ENCODE results near the gene ESD. TPM values are rescaled to one million over a fixed set of nuclear protein-coding genes. Genes with fewer than 3 reads are reported as not detected.
A peak's percentile ranks its signal among the peaks of the same experiment; 100 is the strongest.

ESD gene
- total and polyA plus RNA-seq, 5 donors from 2014 or later = 30.1 to 141 (median 128) TPM

DNA sequence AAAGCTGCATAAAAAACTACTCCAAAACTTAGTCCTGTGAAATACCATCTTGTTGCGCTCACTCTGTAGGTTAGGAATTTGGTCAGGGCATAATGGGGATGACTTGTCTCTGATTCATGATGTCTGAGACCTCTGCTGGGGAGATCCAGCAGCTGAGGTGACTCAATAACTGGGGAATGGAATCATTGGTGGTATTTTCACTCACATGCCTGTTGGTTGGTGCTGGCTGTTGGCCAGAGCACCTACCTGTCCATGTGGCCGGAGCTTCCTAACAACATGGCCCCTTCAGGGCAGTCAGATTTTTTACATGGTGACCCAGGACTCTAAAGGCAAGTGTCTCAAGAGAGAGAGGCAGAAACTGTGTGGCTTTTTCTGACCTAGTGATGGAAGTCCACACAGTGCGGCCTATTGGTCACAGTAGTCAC is 7.4 kb upstream of the ESD start:
- Mint-ChIP-seq H3K27me3 (peaks cover 25% of the 10 kb centered on the region), H3K36me3 (peaks cover 4% of the 10 kb centered on the region), H3K9me3 (peaks cover 0 to 3% (median 0%) of the 10 kb centered on the region in 7 donors), H3K27ac (no peak overlapping the region), H3K4me1 (no peaks in the 10 kb centered on the region), H3K4me3 (no peak overlapping the region)
- H3K36me3 ChIP-seq (ENCODE audit: control insufficient read depth, insufficient read depth, low read length) = no peaks in the 10 kb centered on the region
- ATAC-seq (ENCODE audit: low read depth in 2 of 2) (no peak), DNase-seq (no peak)
- no peaks in the 10 kb centered on the region for H3K27me3 ChIP-seq (ENCODE audit: control insufficient read depth, insufficient read depth, low read length)
- H3K27ac ChIP-seq (ENCODE audit: insufficient read depth, low read length, poor library complexity, severe bottlenecking) = no peak overlapping the region
- H3K4me3 ChIP-seq (ENCODE audit: low read depth, low read length) = no peak overlapping the region
- H3K9me3 ChIP-seq (ENCODE audit: control insufficient read depth in 2 of 2, low read length in 2 of 2) = no peaks in the 10 kb centered on the region
- H3K4me1 ChIP-seq (ENCODE audit: control insufficient read depth, insufficient read depth, low read length, poor library complexity, severe bottlenecking) = no peaks in the 10 kb centered on the region

DNA sequence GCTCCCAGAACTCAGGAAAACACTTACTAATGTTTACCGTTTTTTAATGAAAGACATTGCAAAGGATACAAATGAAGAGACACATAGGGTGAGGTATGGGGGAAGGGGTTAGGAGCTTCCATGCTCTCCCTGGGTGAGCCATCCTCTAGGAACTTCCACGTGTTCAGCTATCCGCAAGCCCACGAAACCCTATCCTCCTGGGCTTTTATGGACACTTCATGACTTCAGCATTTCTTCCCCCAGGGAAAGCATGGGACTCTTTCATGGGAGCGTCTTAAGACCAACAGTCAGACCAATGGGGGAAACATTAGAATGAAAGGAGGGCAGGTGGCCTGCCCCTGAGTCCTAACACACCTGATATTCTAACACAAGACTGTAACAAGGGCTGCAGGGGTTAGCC is 6.6 kb upstream of the ESD start:
- H3K27me3 Mint-ChIP-seq = peaks cover 30% of the 10 kb centered on the region
- H3K36me3 Mint-ChIP-seq = peaks cover 4% of the 10 kb centered on the region

DNA sequence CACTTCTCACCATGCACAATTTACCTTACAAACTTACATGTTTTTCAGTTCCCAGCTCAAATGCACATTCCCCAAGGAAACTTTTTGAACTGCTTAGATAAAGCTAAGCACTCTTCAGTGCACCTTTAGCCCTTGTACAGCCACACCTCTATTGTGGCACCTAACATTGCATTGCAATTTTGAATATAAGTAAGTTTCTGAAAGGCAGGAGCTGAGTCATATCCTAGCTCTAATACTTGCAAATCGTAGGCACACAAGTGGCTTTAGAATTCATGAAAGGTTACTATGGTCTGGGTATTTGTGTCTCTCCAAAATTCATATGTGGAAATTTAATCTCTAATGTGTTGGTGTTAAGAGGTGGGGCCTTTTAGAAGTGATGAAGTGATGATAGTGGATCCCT is 4.9 kb upstream of the ESD start:
- no peak for ATAC-seq (ENCODE audit: low read depth in 2 of 2)
- H3K27ac Mint-ChIP-seq = no peak overlapping the region
- H3K27ac ChIP-seq (ENCODE audit: insufficient read depth, low read length, poor library complexity, severe bottlenecking) = no peak overlapping the region
- no peaks in the 10 kb centered on the region for H3K4me1 ChIP-seq (ENCODE audit: control insufficient read depth, insufficient read depth, low read length, poor library complexity, severe bottlenecking)
- no peaks in the 10 kb centered on the region for H3K36me3 ChIP-seq (ENCODE audit: control insufficient read depth, insufficient read depth, low read length)
- H3K4me3 ChIP-seq (ENCODE audit: low read depth, low read length) = no peak overlapping the region
- peaks cover 20% of the 10 kb centered on the region for H3K27me3 Mint-ChIP-seq
- no peak overlapping the region for H3K4me3 Mint-ChIP-seq
- H3K9me3 ChIP-seq (ENCODE audit: control insufficient read depth in 2 of 2, low read length in 2 of 2) = no peaks in the 10 kb centered on the region
- peaks cover 0 to 11% (median 5%) of the 10 kb centered on the region in 4 donors for H3K4me1 Mint-ChIP-seq
- H3K9me3 Mint-ChIP-seq = peaks cover 0 to 3% (median 0%) of the 10 kb centered on the region in 7 donors
- DNase-seq = no peak
- H3K36me3 Mint-ChIP-seq = peaks cover 4% of the 10 kb centered on the region
- H3K27me3 ChIP-seq (ENCODE audit: control insufficient read depth, insufficient read depth, low read length) = no peaks in the 10 kb centered on the region

More for the DNA sequence above, 6.6 kb upstream of the ESD start:
- ATAC-seq (ENCODE audit: low read depth in 2 of 2) (no peak), DNase-seq (no peak)
- Histone ChIP-seq H3K4me3 (ENCODE audit: low read depth, low read length) (no peak overlapping the region), H3K4me1 (ENCODE audit: control insufficient read depth, insufficient read depth, low read length, poor library complexity, severe bottlenecking) (no peaks in the 10 kb centered on the region), H3K27ac (ENCODE audit: insufficient read depth, low read length, poor library complexity, severe bottlenecking) (no peak overlapping the region), H3K36me3 (ENCODE audit: control insufficient read depth, insufficient read depth, low read length) (no peaks in the 10 kb centered on the region), H3K9me3 (ENCODE audit: control insufficient read depth in 2 of 2, low read length in 2 of 2) (no peaks in the 10 kb centered on the region), H3K27me3 (ENCODE audit: control insufficient read depth, insufficient read depth, low read length) (no peaks in the 10 kb centered on the region)
- no peak overlapping the region for H3K4me3 Mint-ChIP-seq
- no peak overlapping the region for H3K27ac Mint-ChIP-seq
- H3K4me1 Mint-ChIP-seq = no peaks in the 10 kb centered on the region
- H3K9me3 Mint-ChIP-seq = peaks cover 0 to 3% (median 0%) of the 10 kb centered on the region in 7 donors

DNA sequence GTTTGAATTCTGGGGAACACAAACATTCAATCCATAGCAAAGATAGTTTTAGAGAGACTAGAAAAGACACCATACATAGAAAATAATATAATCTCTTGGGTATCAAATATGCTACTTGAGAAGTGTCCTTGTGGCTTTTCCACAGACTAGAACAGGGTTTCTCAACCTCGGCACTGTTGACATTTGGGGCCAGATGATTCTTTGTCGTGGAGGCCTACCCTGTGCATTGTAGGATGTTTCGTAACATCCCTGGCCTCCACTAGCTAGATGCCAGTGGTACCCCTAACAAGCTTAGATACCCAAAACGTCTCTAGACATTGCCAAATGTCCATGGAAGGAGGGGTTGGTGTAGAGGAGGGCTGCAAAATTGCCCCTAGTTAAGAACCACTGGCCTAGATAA is 2.2 kb upstream of the ESD start:
- Histone ChIP-seq H3K9me3 (ENCODE audit: control insufficient read depth in 2 of 2, low read length in 2 of 2) (no peaks in the 10 kb centered on the region), H3K36me3 (ENCODE audit: control insufficient read depth, insufficient read depth, low read length) (no peaks in the 10 kb centered on the region), H3K27ac (ENCODE audit: insufficient read depth, low read length, poor library complexity, severe bottlenecking) (no peak overlapping the region), H3K4me3 (ENCODE audit: low read depth, low read length) (no peak overlapping the region), H3K27me3 (ENCODE audit: control insufficient read depth, insufficient read depth, low read length) (no peaks in the 10 kb centered on the region), H3K4me1 (ENCODE audit: control insufficient read depth, insufficient read depth, low read length, poor library complexity, severe bottlenecking) (peaks cover 17% of the 10 kb centered on the region)
- Mint-ChIP-seq H3K36me3 (no peaks in the 10 kb centered on the region), H3K27ac (no peak overlapping the region), H3K4me3 (peak overlapping the region in 2 of 4 donors; percentile 53 to 79), H3K9me3 (peaks cover 0 to 2% (median 0%) of the 10 kb centered on the region in 7 donors), H3K4me1 (peaks cover 16 to 35% (median 26%) of the 10 kb centered on the region in 4 donors), H3K27me3 (peaks cover 10% of the 10 kb centered on the region)
- DNase-seq (no peak), ATAC-seq (ENCODE audit: low read depth in 2 of 2) (no peak)

DNA sequence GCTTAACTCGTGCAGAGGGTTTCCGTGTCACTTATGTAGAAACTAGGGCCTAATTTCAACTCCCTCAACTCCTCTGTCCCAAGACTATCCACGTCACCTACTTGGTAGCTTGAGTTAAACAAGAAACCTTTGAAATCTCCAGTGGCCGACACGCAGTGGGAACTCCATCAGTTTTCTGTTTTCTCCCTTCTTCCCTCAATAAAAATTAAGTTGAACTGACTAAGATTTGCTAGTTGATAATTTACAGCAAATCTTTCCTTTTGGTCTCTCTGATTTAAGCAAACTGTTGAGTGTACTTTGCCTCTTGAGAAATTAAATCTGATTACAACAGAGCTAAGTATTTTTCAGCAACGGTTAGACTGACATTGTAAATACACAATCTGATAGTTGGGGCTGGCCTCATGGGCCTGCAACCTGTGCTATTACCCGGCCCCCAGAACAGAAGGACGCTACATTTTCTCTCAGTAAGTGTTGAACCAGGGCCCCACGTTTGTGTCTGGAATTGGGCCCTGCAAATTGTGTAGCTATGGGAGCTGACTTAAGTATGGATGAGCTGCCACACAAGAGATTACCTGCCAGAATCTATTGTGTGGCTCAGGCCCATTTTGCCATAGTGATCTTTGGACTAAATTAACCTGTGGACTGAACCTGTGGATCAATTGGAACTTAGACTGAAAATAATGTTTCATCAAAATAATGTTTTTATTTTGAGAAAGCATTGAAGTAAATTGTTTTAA is 708 bp upstream of the ESD start:
- H3K27ac Mint-ChIP-seq = peak overlapping the region; percentile 94 to 99 (median 98)
- H3K4me3 Mint-ChIP-seq = peak overlapping the region; percentile 92 to 98 (median 96)
- DNase-seq (no peak), ATAC-seq (ENCODE audit: low read depth in 2 of 2) (no peak)
- peaks cover 22 to 46% (median 36%) of the 10 kb centered on the region in 4 donors for H3K4me1 Mint-ChIP-seq
- peaks cover 0 to 2% (median 0%) of the 10 kb centered on the region in 7 donors for H3K9me3 Mint-ChIP-seq
- no peaks in the 10 kb centered on the region for H3K36me3 Mint-ChIP-seq
- Histone ChIP-seq H3K4me1 (ENCODE audit: control insufficient read depth, insufficient read depth, low read length, poor library complexity, severe bottlenecking) (peaks cover 17% of the 10 kb centered on the region), H3K27me3 (ENCODE audit: control insufficient read depth, insufficient read depth, low read length) (no peaks in the 10 kb centered on the region), H3K27ac (ENCODE audit: insufficient read depth, low read length, poor library complexity, severe bottlenecking) (peak overlapping the region; percentile 71), H3K4me3 (ENCODE audit: low read depth, low read length) (peak overlapping the region; percentile 81), H3K9me3 (ENCODE audit: control insufficient read depth in 2 of 2, low read length in 2 of 2) (no peaks in the 10 kb centered on the region), H3K36me3 (ENCODE audit: control insufficient read depth, insufficient read depth, low read length) (no peaks in the 10 kb centered on the region)
- peaks cover 10% of the 10 kb centered on the region for H3K27me3 Mint-ChIP-seq

DNA sequence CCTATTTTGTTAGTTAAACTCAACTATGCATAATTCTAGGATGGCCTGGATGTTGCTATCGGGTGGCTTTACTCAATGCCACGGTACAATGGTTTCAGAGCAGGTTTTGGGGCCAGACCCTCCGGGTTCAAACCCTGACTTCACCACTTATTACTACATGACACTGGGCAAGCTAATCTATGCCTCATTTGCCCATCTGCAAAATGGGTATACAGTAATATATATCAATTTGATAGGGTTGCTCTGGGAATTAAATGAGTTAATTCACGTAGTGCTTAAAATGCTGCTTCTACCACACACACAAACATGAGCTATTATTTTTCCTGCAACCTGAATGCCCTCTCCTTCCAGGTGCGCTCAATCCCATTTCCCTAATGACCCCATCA is 839 bp downstream of the ESD start:
- no peaks in the 10 kb centered on the region for H3K36me3 ChIP-seq (ENCODE audit: control insufficient read depth, insufficient read depth, low read length)
- no peaks in the 10 kb centered on the region for H3K9me3 ChIP-seq (ENCODE audit: control insufficient read depth in 2 of 2, low read length in 2 of 2)
- Mint-ChIP-seq H3K36me3 (no peaks in the 10 kb centered on the region), H3K9me3 (peaks cover 0 to 2% (median 0%) of the 10 kb centered on the region in 7 donors), H3K4me3 (peak overlapping the region; percentile 92 to 98 (median 96)), H3K4me1 (peaks cover 22 to 48% (median 37%) of the 10 kb centered on the region in 4 donors), H3K27me3 (peaks cover 4% of the 10 kb centered on the region), H3K27ac (peak overlapping the region; percentile 94 to 99 (median 98))
- no peaks in the 10 kb centered on the region for H3K27me3 ChIP-seq (ENCODE audit: control insufficient read depth, insufficient read depth, low read length)
- H3K4me1 ChIP-seq (ENCODE audit: control insufficient read depth, insufficient read depth, low read length, poor library complexity, severe bottlenecking) = peaks cover 17% of the 10 kb centered on the region
- peak overlapping the region; percentile 81 for H3K4me3 ChIP-seq (ENCODE audit: low read depth, low read length)
- no peak for ATAC-seq (ENCODE audit: low read depth in 2 of 2)
- no peak for DNase-seq
- H3K27ac ChIP-seq (ENCODE audit: insufficient read depth, low read length, poor library complexity, severe bottlenecking) = no peak overlapping the region

DNA sequence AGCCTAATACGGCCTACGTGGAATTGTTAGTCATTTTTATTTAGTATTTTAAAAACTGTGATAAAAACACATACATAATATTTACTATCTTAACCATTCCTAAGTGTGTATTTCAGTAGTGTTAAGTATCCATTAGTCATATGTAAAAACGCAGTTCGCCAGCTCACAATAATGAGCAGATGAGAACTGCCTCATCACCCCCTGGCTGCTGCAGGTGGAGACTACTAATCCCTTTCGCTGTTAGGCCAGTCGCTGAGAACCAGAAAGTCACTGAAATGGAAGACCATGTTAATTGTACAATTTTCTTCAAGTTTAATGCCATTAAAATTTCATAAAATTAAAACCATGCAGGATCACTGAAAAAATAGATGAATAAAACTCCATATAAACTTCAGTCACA is 1.6 kb downstream of the ESD start:
- no peak overlapping the region for H3K4me3 ChIP-seq (ENCODE audit: low read depth, low read length)
- peaks cover 22 to 51% (median 44%) of the 10 kb centered on the region in 4 donors for H3K4me1 Mint-ChIP-seq
- peaks cover 7% of the 10 kb centered on the region for H3K36me3 Mint-ChIP-seq
- no peaks in the 10 kb centered on the region for H3K27me3 ChIP-seq (ENCODE audit: control insufficient read depth, insufficient read depth, low read length)
- DNase-seq = no peak
- H3K36me3 ChIP-seq (ENCODE audit: control insufficient read depth, insufficient read depth, low read length) = peaks cover 7% of the 10 kb centered on the region
- H3K27ac Mint-ChIP-seq = peak overlapping the region in 1 of 3 donors; percentile 39
- no peaks in the 10 kb centered on the region for H3K9me3 ChIP-seq (ENCODE audit: control insufficient read depth in 2 of 2, low read length in 2 of 2)
- peaks cover 0 to 2% (median 0%) of the 10 kb centered on the region in 7 donors for H3K9me3 Mint-ChIP-seq
- peaks cover 17% of the 10 kb centered on the region for H3K4me1 ChIP-seq (ENCODE audit: control insufficient read depth, insufficient read depth, low read length, poor library complexity, severe bottlenecking)
- peak overlapping the region; percentile 44 to 96 (median 83) for H3K4me3 Mint-ChIP-seq
- H3K27ac ChIP-seq (ENCODE audit: insufficient read depth, low read length, poor library complexity, severe bottlenecking) = no peak overlapping the region
- ATAC-seq (ENCODE audit: low read depth in 2 of 2) = no peak
- H3K27me3 Mint-ChIP-seq = peaks cover 4% of the 10 kb centered on the region

DNA sequence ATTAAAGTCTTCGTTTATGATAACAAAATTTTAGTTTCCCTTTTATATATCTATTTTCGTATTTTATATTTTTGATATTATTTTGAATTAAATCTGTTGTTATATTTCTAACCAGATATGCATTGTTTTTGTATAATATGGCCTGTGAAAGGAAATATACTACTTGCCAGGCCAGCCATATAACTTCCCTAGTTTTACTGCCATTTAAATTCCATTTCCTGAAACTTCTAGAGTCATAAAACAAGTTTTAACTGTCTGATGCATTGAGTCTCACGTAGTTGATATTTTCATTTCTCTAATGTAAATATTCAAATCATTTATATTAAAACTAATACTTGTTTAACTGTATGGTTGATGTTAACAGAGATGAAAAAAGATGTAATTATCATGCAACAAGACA is 13.5 kb downstream of the ESD start:
- no peak overlapping the region for H3K27ac ChIP-seq (ENCODE audit: insufficient read depth, low read length, poor library complexity, severe bottlenecking)
- Mint-ChIP-seq H3K4me3 (no peak overlapping the region), H3K4me1 (peaks cover 6 to 30% (median 13%) of the 10 kb centered on the region in 4 donors), H3K9me3 (no peaks in the 10 kb centered on the region), H3K27ac (no peak overlapping the region), H3K36me3 (peaks cover 31% of the 10 kb centered on the region), H3K27me3 (no peaks in the 10 kb centered on the region)
- no peaks in the 10 kb centered on the region for H3K9me3 ChIP-seq (ENCODE audit: control insufficient read depth in 2 of 2, low read length in 2 of 2)
- DNase-seq (no peak), ATAC-seq (ENCODE audit: low read depth in 2 of 2) (no peak)
- no peaks in the 10 kb centered on the region for H3K27me3 ChIP-seq (ENCODE audit: control insufficient read depth, insufficient read depth, low read length)
- no peaks in the 10 kb centered on the region for H3K4me1 ChIP-seq (ENCODE audit: control insufficient read depth, insufficient read depth, low read length, poor library complexity, severe bottlenecking)
- no peak overlapping the region for H3K4me3 ChIP-seq (ENCODE audit: low read depth, low read length)
- H3K36me3 ChIP-seq (ENCODE audit: control insufficient read depth, insufficient read depth, low read length) = peaks cover 68% of the 10 kb centered on the region
